Measurements from ENCODE around the gene LRRC32. TPM values are rescaled to one million over a fixed set of nuclear protein-coding genes. Genes with fewer than 3 reads are reported as not detected.
A peak's percentile ranks its signal among the peaks of the same experiment; 100 is the strongest.

The LRRC32 gene
- total and polyA plus RNA-seq, 2 experiments from 2014 or later, result 4.0 to 7.9 TPM

DNA sequence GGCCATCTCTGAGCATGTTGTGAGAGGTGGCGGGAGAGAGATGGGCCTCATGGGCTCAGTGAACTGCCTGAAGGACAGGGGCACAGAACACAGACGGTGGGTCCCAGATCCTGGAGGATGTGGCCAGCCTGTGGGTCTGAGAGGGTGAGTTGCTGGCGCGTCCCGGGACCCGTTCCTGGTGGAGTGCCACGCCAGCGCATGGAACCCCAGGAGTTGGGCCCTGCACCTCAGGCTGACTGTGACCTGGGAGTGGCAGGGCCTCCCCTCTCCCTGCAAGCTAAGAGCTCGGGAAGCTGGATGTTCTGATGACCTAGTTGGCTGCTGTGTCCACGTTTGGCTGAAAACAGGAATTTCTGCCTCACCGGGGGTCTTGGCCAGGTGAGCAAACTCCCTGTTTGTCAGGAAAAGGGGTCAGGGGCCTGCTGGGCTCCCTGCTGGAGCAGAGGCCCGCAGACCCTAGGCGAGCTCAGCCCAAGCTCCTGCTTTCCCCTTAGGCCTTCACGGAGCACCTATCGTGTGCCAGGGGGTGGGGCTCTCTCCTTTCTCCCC lies 15.0 kb downstream of the LRRC32 start:
- Histone ChIP-seq H3K79me2 (ENCODE audit: insufficient read depth) (no peaks in the 10 kb centered on the region), H3K4me2 (ENCODE audit: unreplicated experiment) (no peak overlapping the region), H3K9me3 (ENCODE audit: low read depth) (no peaks in the 10 kb centered on the region), H3K27me3 (replicated peaks; ENCODE audit: insufficient read depth) (no peaks in the 10 kb centered on the region), H3K36me3 (ENCODE audit: low read depth) (no peaks in the 10 kb centered on the region), H2AFZ (no peak overlapping the region), H3F3A (ENCODE audit: insufficient read depth) (no peaks in the 10 kb centered on the region), H4K20me1 (ENCODE audit: insufficient read depth) (no peaks in the 10 kb centered on the region), H3K27ac (no peak overlapping the region), H3K9ac (no peak overlapping the region), H3K9me2 (ENCODE audit: insufficient read depth) (no peaks in the 10 kb centered on the region), H3K4me1 (ENCODE audit: insufficient read depth) (no peaks in the 10 kb centered on the region), H3K4me3 (no peak overlapping the region)
- WGBS, 2 experiments (ENCODE audit: low coverage in 1 of 2, low lambda C conversion rate in 2 of 2, missing lambda C conversion rate in 2 of 2), result 82 to 85% methylated on average over 15 of the region's 15 CpGs
- in situ Hi-C loops (cut with MboI), result no loop called here
- DNase-seq, result no peak
- TF ChIP-seq EZH2phosphoT487 (IDR thresholded peaks at IDR 0.05; ENCODE audit: insufficient read depth, low read depth) (no peak), EZH2 (IDR thresholded peaks at IDR 0.05; ENCODE audit: insufficient read depth, poor library complexity, severe bottlenecking) (no peak)

GRCh38 chr11:76654980-76655379 lies 15.6 kb downstream of the LRRC32 start:
- Histone ChIP-seq H3K4me2 (ENCODE audit: unreplicated experiment) (no peak overlapping the region), H3K9ac (no peak overlapping the region), H3K4me1 (ENCODE audit: insufficient read depth) (no peaks in the 10 kb centered on the region), H3K9me2 (ENCODE audit: insufficient read depth) (no peaks in the 10 kb centered on the region), H3K36me3 (ENCODE audit: low read depth) (no peaks in the 10 kb centered on the region), H2AFZ (no peak overlapping the region), H3K9me3 (ENCODE audit: low read depth) (no peaks in the 10 kb centered on the region), H3K27ac (no peak overlapping the region), H3K27me3 (replicated peaks; ENCODE audit: insufficient read depth) (0 out of 2 replicates have a peak, but pooled peaks cover 5% of the 10 kb centered on the region), H3K4me3 (no peak overlapping the region), H3F3A (ENCODE audit: insufficient read depth) (no peaks in the 10 kb centered on the region), H4K20me1 (ENCODE audit: insufficient read depth) (no peaks in the 10 kb centered on the region), H3K79me2 (ENCODE audit: insufficient read depth) (no peaks in the 10 kb centered on the region)
- DNase-seq, result no peak
- in situ Hi-C loops (cut with MboI), result no loop called here
- 83 to 84% methylated on average over 4 of the region's 4 CpGs for WGBS, 2 experiments (ENCODE audit: low coverage in 1 of 2, low lambda C conversion rate in 2 of 2, missing lambda C conversion rate in 2 of 2)
- TF ChIP-seq EZH2 (IDR thresholded peaks at IDR 0.05; ENCODE audit: insufficient read depth, poor library complexity, severe bottlenecking) (no peak), EZH2phosphoT487 (IDR thresholded peaks at IDR 0.05; ENCODE audit: insufficient read depth, low read depth) (no peak)

DNA sequence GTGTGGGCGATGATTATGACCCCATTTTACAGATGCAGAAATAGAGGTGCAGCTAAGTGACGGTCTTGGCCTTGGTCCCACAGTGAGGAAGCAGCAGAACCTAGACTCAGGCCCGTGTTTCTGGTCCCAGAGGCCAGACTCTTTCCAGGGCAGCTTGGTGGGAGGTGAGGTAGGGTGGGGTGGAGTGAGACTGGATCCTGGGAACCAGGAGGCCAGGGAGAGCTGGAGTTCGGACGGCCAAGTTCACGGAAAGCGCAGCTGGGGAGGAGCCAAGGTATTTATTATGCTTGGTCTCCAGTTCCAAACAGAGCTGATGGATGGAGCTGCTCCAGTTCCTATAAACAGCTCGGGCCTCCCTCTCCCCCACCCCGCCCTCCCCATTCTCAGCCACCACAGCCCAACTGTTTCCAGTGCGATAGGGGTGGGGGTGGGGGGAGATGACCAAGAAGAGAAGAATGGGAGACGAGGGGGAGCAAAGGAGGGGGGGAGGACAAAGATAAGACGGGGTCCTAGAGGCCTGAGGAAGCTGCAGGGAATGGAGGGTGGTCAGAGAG lies 16.2 kb downstream of the LRRC32 start:
- TF ChIP-seq EZH2phosphoT487 (IDR thresholded peaks at IDR 0.05; ENCODE audit: insufficient read depth, low read depth) (no peak), EZH2 (IDR thresholded peaks at IDR 0.05; ENCODE audit: insufficient read depth, poor library complexity, severe bottlenecking) (no peak)
- Histone ChIP-seq H3K4me3 (no peak overlapping the region), H3K36me3 (ENCODE audit: low read depth) (no peaks in the 10 kb centered on the region), H3K9ac (no peak overlapping the region), H3F3A (ENCODE audit: insufficient read depth) (no peaks in the 10 kb centered on the region), H3K4me1 (ENCODE audit: insufficient read depth) (no peaks in the 10 kb centered on the region), H3K4me2 (ENCODE audit: unreplicated experiment) (no peak overlapping the region), H3K27ac (no peak overlapping the region), H3K79me2 (ENCODE audit: insufficient read depth) (no peaks in the 10 kb centered on the region), H4K20me1 (ENCODE audit: insufficient read depth) (no peaks in the 10 kb centered on the region), H2AFZ (no peak overlapping the region), H3K27me3 (replicated peaks; ENCODE audit: insufficient read depth) (0 out of 2 replicates have a peak, but pooled peaks cover 5% of the 10 kb centered on the region), H3K9me2 (ENCODE audit: insufficient read depth) (no peaks in the 10 kb centered on the region), H3K9me3 (ENCODE audit: low read depth) (no peaks in the 10 kb centered on the region)
- in situ Hi-C loops (cut with MboI), result no loop called here
- 31% methylated on average over 7 to 12 of the region's 12 CpGs for WGBS, 2 experiments (ENCODE audit: low coverage in 1 of 2, low lambda C conversion rate in 2 of 2, missing lambda C conversion rate in 2 of 2)
- peak; percentile 14 for DNase-seq

- H2AFZ ChIP-seq, result no peak overlapping the region
- in situ Hi-C loops (cut with MboI), result no loop called here
- H3K9ac ChIP-seq, result no peak overlapping the region
Observed at GRCh38 chr11:76653674-76654284, 16.8 kb downstream of the LRRC32 start.

More at GRCh38 chr11:76653674-76654284, 16.8 kb downstream of the LRRC32 start:
- WGBS, 2 experiments (ENCODE audit: low coverage in 1 of 2, low lambda C conversion rate in 2 of 2, missing lambda C conversion rate in 2 of 2), result 19 to 22% methylated on average over 10 of the region's 10 CpGs
- Histone ChIP-seq H3K27me3 (replicated peaks; ENCODE audit: insufficient read depth) (0 out of 2 replicates have a peak, but pooled peaks cover 5% of the 10 kb centered on the region), H3K79me2 (ENCODE audit: insufficient read depth) (no peaks in the 10 kb centered on the region), H3K4me2 (ENCODE audit: unreplicated experiment) (no peak overlapping the region), H3K4me1 (ENCODE audit: insufficient read depth) (no peaks in the 10 kb centered on the region), H4K20me1 (ENCODE audit: insufficient read depth) (no peaks in the 10 kb centered on the region), H3K9me2 (ENCODE audit: insufficient read depth) (no peaks in the 10 kb centered on the region), H3K9me3 (ENCODE audit: low read depth) (no peaks in the 10 kb centered on the region), H3K36me3 (ENCODE audit: low read depth) (no peaks in the 10 kb centered on the region), H3F3A (ENCODE audit: insufficient read depth) (no peaks in the 10 kb centered on the region), H3K4me3 (no peak overlapping the region), H3K27ac (no peak overlapping the region)
- TF ChIP-seq EZH2 (IDR thresholded peaks at IDR 0.05; ENCODE audit: insufficient read depth, poor library complexity, severe bottlenecking) (no peak), EZH2phosphoT487 (IDR thresholded peaks at IDR 0.05; ENCODE audit: insufficient read depth, low read depth) (no peak)
- peak; percentile 52 for DNase-seq

Data from GM23248 (cell line).